Common myeloid progenitor, CD34-positive (primary cell): ENCODE results near the gene ACADS.

Source experiments
- CTCF ChIA-PET: fragments of 350-600 bp; sonication (Branson Sonifier 250); formaldehyde crosslinking; loops from one replicate; lab custom pipeline; 2021; ENCODE audit warnings: antibody characterized with exemption; lab: Charles Lee
- POLR2A ChIA-PET: fragments of 350-600 bp; sonication (Branson Sonifier 250); formaldehyde crosslinking; loops from one replicate; lab custom pipeline; 2021; ENCODE audit warnings: antibody characterized with exemption; lab: Charles Lee
- DNase-seq, 3 donors: peaks; one replicate each; pipeline versions ENCODE4 v3.0.0 to v3.0.0-alpha.2; 2013
- H3K27ac ChIP-seq, 2 experiments: 1 replicate in 1 of 2; 2 replicates in 1 of 2; pipeline ENCODE4 v1.7.0; 2013; ENCODE audit warnings: inconsistent platforms in 2 of 2, low read length in 2 of 2, mild to moderate bottlenecking in 2 of 2, low read depth in 1 of 2, moderate library complexity in 1 of 2; ENCODE audit not compliant: severe bottlenecking in 2 of 2, insufficient read depth in 1 of 2, poor library complexity in 1 of 2
- H3K27me3 ChIP-seq, 5 experiments: replicated peaks in 2 of 5; 1 replicate in 3 of 5; 2 replicates in 2 of 5; pipeline versions ENCODE4 v1.6.1 to v1.7.0; 2013; ENCODE audit warnings: low read length in 4 of 5, mild to moderate bottlenecking in 2 of 5, moderate library complexity in 2 of 5, inconsistent platforms in 1 of 5; ENCODE audit not compliant: insufficient read depth in 5 of 5, control insufficient read depth in 4 of 5
- H3K36me3 ChIP-seq, 4 experiments: 1 replicate in 2 of 4; 2 replicates in 2 of 4; pipeline versions ENCODE4 v1.6.1 to v1.7.0; 2013; ENCODE audit warnings: low read length in 3 of 4, control low read depth in 1 of 4, mild to moderate bottlenecking in 1 of 4; ENCODE audit not compliant: control insufficient read depth in 4 of 4, insufficient read depth in 4 of 4
- H3K4me1 ChIP-seq, 4 experiments: 1 replicate in 3 of 4; 2 replicates in 1 of 4; pipeline versions ENCODE4 v1.6.1 to v1.7.1; 2013; ENCODE audit warnings: low read length in 3 of 4, mild to moderate bottlenecking in 3 of 4, control low read depth in 1 of 4, inconsistent platforms in 1 of 4, moderate library complexity in 1 of 4; ENCODE audit not compliant: control insufficient read depth in 4 of 4, insufficient read depth in 4 of 4; ENCODE audit errors: control extremely low read depth in 1 of 4
- H3K4me3 ChIP-seq, 7 experiments: 1 replicate in 4 of 7; 2 replicates in 3 of 7; pipeline versions ENCODE4 v1.5.1 to v1.7.0; 2013; ENCODE audit warnings: mild to moderate bottlenecking in 7 of 7, low read length in 6 of 7, moderate library complexity in 6 of 7, inconsistent platforms in 2 of 7, low read depth in 2 of 7, control low read depth in 1 of 7; ENCODE audit not compliant: insufficient read depth in 4 of 7, control insufficient read depth in 1 of 7; ENCODE audit errors: extremely low read depth in 1 of 7
- H3K9me3 ChIP-seq, 5 experiments: 1 replicate in 4 of 5; 2 replicates in 1 of 5; pipeline versions ENCODE4 v1.6.1 to v1.7.1; 2013; ENCODE audit warnings: low read length in 4 of 5, mild to moderate bottlenecking in 2 of 5, inconsistent platforms in 1 of 5, low read depth in 1 of 5, moderate library complexity in 1 of 5; ENCODE audit not compliant: control insufficient read depth in 4 of 5, insufficient read depth in 2 of 5; ENCODE audit errors: control extremely low read depth in 1 of 5
- WGBS: methylation state at CpG from one replicate; pipeline ENCODE4 v1.1.5; 2013; ENCODE audit not compliant: insufficient coverage; 5-methylcytosine and 5-hydroxymethylcytosine counted together

ACADS gene

GRCh38 chr12:120784804-120785203, 59.2 kb downstream of the ACADS start:
- ChIA-PET POLR2A (no interaction called here), CTCF (interaction anchor here (0.6 to 1.3 kb wide), 3 partner anchors 10 to 154 kb away, joined by 3 read pairs; no protein-coding TSS in a partner anchor)
- peaks cover 0 to 5% (median 0%) of the 10 kb centered on the region in 4 experiments for H3K4me1 ChIP-seq
- no peak overlapping the region for H3K27ac ChIP-seq
- no peaks in the 10 kb centered on the region for H3K9me3 ChIP-seq
- no peaks in the 10 kb centered on the region for H3K27me3 ChIP-seq
- WGBS, result 100% methylated on average over 2 of the region's 3 CpGs
- no peak for DNase-seq
- H3K36me3 ChIP-seq, result peaks cover 11 to 34% (median 23%) of the 10 kb centered on the region in 4 experiments
- H3K4me3 ChIP-seq, result no peak overlapping the region

GRCh38 chr12:120787889-120788288, 62.3 kb downstream of the ACADS start:
- H3K4me3 ChIP-seq, result no peak overlapping the region
- peaks cover 0 to 6% (median 2%) of the 10 kb centered on the region in 4 experiments for H3K4me1 ChIP-seq
- H3K36me3 ChIP-seq, result peaks cover 3 to 23% (median 11%) of the 10 kb centered on the region in 4 experiments
- H3K9me3 ChIP-seq, result no peaks in the 10 kb centered on the region
- POLR2A ChIA-PET, result interaction anchor here (0.6 kb wide), 1 partner anchor 54 kb away, joined by 3 read pairs; no protein-coding TSS in a partner anchor
- no peaks in the 10 kb centered on the region for H3K27me3 ChIP-seq
- 100% methylated on average over 1 of the region's 3 CpGs for WGBS
- no peak for DNase-seq
- no peak overlapping the region for H3K27ac ChIP-seq
- CTCF ChIA-PET, result interaction anchor here (0.9 kb wide), 1 partner anchor 11 kb away, joined by 5 read pairs; no protein-coding TSS in a partner anchor
